ENCODE measurements around the gene CHST11.

Gene CHST11

GRCh38 chr12:104425614-104426013, 31.1 kb upstream of the CHST11 start:
- no peaks in the 10 kb centered on the region for H3K36me3 ChIP-seq (ENCODE audit: control insufficient read depth in 2 of 2, insufficient read depth in 2 of 2, low read length in 2 of 2)
- no peak overlapping the region for H3K4me3 ChIP-seq (ENCODE audit: low read length in 2 of 2)
- no peak overlapping the region for H3K27ac ChIP-seq (ENCODE audit: low read depth in 2 of 2, low read length in 2 of 2)
- no peak overlapping the region for H3K9ac ChIP-seq (ENCODE audit: low read depth in 1 of 2, low read length in 2 of 2)
- H3K27me3 ChIP-seq (ENCODE audit: control insufficient read depth in 2 of 2, insufficient read depth in 2 of 2, low read length in 2 of 2) = no peaks in the 10 kb centered on the region
- H3K9me3 ChIP-seq (ENCODE audit: control insufficient read depth in 2 of 2, low read length in 2 of 2) = no peaks in the 10 kb centered on the region
- H3K4me1 ChIP-seq (ENCODE audit: control insufficient read depth in 2 of 2, insufficient read depth in 2 of 2, low read length in 2 of 2) = no peaks in the 10 kb centered on the region

DNA sequence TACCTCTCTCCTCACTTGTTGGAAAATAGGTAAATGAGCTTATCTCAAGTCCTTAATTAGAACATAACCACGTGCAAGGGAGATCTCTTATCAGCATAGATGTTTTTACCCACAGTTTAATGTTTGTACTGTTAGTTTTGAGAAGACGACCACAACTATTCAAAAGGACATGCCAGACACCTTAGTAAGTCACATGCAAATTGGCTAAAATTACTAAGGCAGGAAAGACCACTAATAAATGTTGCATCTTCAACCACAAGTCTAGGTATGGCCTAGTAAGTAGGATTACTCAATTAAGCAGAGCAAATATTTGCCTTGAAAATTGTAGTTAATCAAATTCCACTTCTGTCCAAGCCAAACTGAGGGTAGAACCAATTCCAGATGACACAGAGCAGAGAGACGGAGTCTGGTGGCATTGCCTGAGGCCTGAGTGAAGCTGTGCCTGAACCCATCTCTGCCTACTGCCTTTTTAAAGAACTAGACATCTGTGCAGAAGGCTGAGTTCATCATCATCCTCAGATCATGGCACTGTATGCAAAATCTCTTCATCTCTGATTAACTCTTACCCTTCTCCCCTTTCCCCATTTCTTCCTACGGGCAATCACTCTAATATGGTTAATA, 29.7 kb upstream of the CHST11 start:
- H3K4me1 ChIP-seq (ENCODE audit: control insufficient read depth in 2 of 2, insufficient read depth in 2 of 2, low read length in 2 of 2) = no peaks in the 10 kb centered on the region
- H3K9me3 ChIP-seq (ENCODE audit: control insufficient read depth in 2 of 2, low read length in 2 of 2) = no peaks in the 10 kb centered on the region
- H3K27me3 ChIP-seq (ENCODE audit: control insufficient read depth in 2 of 2, insufficient read depth in 2 of 2, low read length in 2 of 2) = no peaks in the 10 kb centered on the region
- H3K36me3 ChIP-seq (ENCODE audit: control insufficient read depth in 2 of 2, insufficient read depth in 2 of 2, low read length in 2 of 2) = no peaks in the 10 kb centered on the region
- no peak overlapping the region for H3K4me3 ChIP-seq (ENCODE audit: low read length in 2 of 2)
- no peak overlapping the region for H3K27ac ChIP-seq (ENCODE audit: low read depth in 2 of 2, low read length in 2 of 2)
- H3K9ac ChIP-seq (ENCODE audit: low read depth in 1 of 2, low read length in 2 of 2) = no peak overlapping the region

DNA sequence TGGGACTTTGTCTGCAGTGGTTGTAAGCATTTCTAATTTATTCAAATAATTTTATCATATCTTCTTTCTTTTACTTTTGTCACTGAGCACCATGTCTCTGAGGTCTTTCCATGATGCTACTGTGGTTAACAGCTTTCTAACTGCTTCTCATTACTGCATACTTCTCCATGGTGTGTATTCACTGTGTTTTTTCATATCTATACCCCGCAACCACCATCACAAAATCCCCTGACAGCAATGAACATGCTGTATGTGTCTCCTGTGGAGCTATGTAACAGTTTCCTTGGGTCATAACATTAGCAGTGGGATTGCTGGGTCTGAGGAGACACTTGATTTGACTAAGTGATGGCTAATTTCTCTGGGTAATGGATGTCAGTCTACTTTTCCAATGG, 29.2 kb upstream of the CHST11 start:
- Histone ChIP-seq H3K36me3 (ENCODE audit: control insufficient read depth in 2 of 2, insufficient read depth in 2 of 2, low read length in 2 of 2) (no peaks in the 10 kb centered on the region), H3K27me3 (ENCODE audit: control insufficient read depth in 2 of 2, insufficient read depth in 2 of 2, low read length in 2 of 2) (no peaks in the 10 kb centered on the region), H3K9ac (ENCODE audit: low read depth in 1 of 2, low read length in 2 of 2) (no peak overlapping the region), H3K4me1 (ENCODE audit: control insufficient read depth in 2 of 2, insufficient read depth in 2 of 2, low read length in 2 of 2) (no peaks in the 10 kb centered on the region), H3K4me3 (ENCODE audit: low read length in 2 of 2) (no peak overlapping the region), H3K27ac (ENCODE audit: low read depth in 2 of 2, low read length in 2 of 2) (no peak overlapping the region), H3K9me3 (ENCODE audit: control insufficient read depth in 2 of 2, low read length in 2 of 2) (no peaks in the 10 kb centered on the region)

- Histone ChIP-seq H3K36me3 (ENCODE audit: control insufficient read depth in 2 of 2, insufficient read depth in 2 of 2, low read length in 2 of 2) (no peaks in the 10 kb centered on the region), H3K9ac (ENCODE audit: low read depth in 1 of 2, low read length in 2 of 2) (no peak overlapping the region), H3K9me3 (ENCODE audit: control insufficient read depth in 2 of 2, low read length in 2 of 2) (no peaks in the 10 kb centered on the region), H3K27me3 (ENCODE audit: control insufficient read depth in 2 of 2, insufficient read depth in 2 of 2, low read length in 2 of 2) (peaks cover 0 to 2% of the 10 kb centered on the region in 2 donors), H3K27ac (ENCODE audit: low read depth in 2 of 2, low read length in 2 of 2) (no peak overlapping the region), H3K4me1 (ENCODE audit: control insufficient read depth in 2 of 2, insufficient read depth in 2 of 2, low read length in 2 of 2) (no peaks in the 10 kb centered on the region), H3K4me3 (ENCODE audit: low read length in 2 of 2) (no peak overlapping the region)
Observed at GRCh38 chr12:104433061-104433460, 23.7 kb upstream of the CHST11 start.

DNA sequence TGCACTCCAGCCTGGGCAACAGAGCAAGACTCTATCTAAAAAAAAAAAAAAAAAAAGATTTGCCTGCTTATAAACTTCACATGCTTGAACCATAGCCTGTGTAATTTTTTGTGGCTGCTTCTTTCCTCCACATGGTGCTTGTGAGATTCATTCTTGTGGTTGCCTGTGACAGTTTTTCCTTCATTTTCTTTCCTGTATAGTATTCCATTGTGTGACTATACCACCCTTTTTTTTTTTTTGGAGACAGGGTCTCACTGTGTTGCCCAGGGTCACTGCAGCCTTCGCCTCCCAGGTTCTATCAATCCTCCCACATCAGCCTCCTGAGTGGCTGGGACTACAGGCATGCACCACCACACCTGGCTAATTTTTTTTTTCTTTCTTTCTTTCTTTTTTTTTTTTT, 22.6 kb upstream of the CHST11 start:
- no peak overlapping the region for H3K4me3 ChIP-seq (ENCODE audit: low read length in 2 of 2)
- no peaks in the 10 kb centered on the region for H3K36me3 ChIP-seq (ENCODE audit: control insufficient read depth in 2 of 2, insufficient read depth in 2 of 2, low read length in 2 of 2)
- H3K27ac ChIP-seq (ENCODE audit: low read depth in 2 of 2, low read length in 2 of 2) = no peak overlapping the region
- H3K27me3 ChIP-seq (ENCODE audit: control insufficient read depth in 2 of 2, insufficient read depth in 2 of 2, low read length in 2 of 2) = peaks cover 0 to 2% of the 10 kb centered on the region in 2 donors
- no peaks in the 10 kb centered on the region for H3K9me3 ChIP-seq (ENCODE audit: control insufficient read depth in 2 of 2, low read length in 2 of 2)
- no peak overlapping the region for H3K9ac ChIP-seq (ENCODE audit: low read depth in 1 of 2, low read length in 2 of 2)
- H3K4me1 ChIP-seq (ENCODE audit: control insufficient read depth in 2 of 2, insufficient read depth in 2 of 2, low read length in 2 of 2) = no peaks in the 10 kb centered on the region

DNA sequence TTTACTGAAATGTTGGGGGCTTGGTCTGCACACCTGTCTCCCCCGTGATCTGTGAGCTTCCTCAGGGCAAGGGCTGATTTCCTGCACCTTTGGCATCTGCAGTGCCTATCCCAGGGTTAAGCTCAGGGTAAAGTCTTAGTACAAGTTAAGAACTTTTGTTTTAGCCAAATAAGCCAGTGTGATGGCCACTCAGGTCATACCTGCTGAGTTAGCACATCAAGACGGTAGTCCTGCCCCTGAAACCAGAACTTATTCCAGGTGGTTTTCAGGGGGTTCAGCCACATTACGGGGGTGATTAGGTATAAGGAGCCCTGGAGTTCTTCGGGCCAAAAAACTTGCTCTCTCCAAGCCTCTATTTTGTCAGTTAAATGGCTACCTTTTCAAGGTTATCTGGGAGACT, 21.6 kb upstream of the CHST11 start:
- H3K9ac ChIP-seq (ENCODE audit: low read depth in 1 of 2, low read length in 2 of 2) = no peak overlapping the region
- peaks cover 0 to 2% of the 10 kb centered on the region in 2 donors for H3K27me3 ChIP-seq (ENCODE audit: control insufficient read depth in 2 of 2, insufficient read depth in 2 of 2, low read length in 2 of 2)
- no peaks in the 10 kb centered on the region for H3K4me1 ChIP-seq (ENCODE audit: control insufficient read depth in 2 of 2, insufficient read depth in 2 of 2, low read length in 2 of 2)
- H3K4me3 ChIP-seq (ENCODE audit: low read length in 2 of 2) = no peak overlapping the region
- no peak overlapping the region for H3K27ac ChIP-seq (ENCODE audit: low read depth in 2 of 2, low read length in 2 of 2)
- no peaks in the 10 kb centered on the region for H3K9me3 ChIP-seq (ENCODE audit: control insufficient read depth in 2 of 2, low read length in 2 of 2)
- H3K36me3 ChIP-seq (ENCODE audit: control insufficient read depth in 2 of 2, insufficient read depth in 2 of 2, low read length in 2 of 2) = no peaks in the 10 kb centered on the region

- Histone ChIP-seq H3K9ac (ENCODE audit: low read depth in 1 of 2, low read length in 2 of 2) (no peak overlapping the region), H3K27ac (ENCODE audit: low read depth in 2 of 2, low read length in 2 of 2) (no peak overlapping the region), H3K4me1 (ENCODE audit: control insufficient read depth in 2 of 2, insufficient read depth in 2 of 2, low read length in 2 of 2) (no peaks in the 10 kb centered on the region), H3K9me3 (ENCODE audit: control insufficient read depth in 2 of 2, low read length in 2 of 2) (no peaks in the 10 kb centered on the region), H3K27me3 (ENCODE audit: control insufficient read depth in 2 of 2, insufficient read depth in 2 of 2, low read length in 2 of 2) (peaks cover 0 to 2% of the 10 kb centered on the region in 2 donors), H3K4me3 (ENCODE audit: low read length in 2 of 2) (no peak overlapping the region), H3K36me3 (ENCODE audit: control insufficient read depth in 2 of 2, insufficient read depth in 2 of 2, low read length in 2 of 2) (no peaks in the 10 kb centered on the region)
Observed at GRCh38 chr12:104435765-104436164, 21.0 kb upstream of the CHST11 start.

GRCh38 chr12:104436790-104437189, 20.0 kb upstream of the CHST11 start:
- Histone ChIP-seq H3K9me3 (ENCODE audit: control insufficient read depth in 2 of 2, low read length in 2 of 2) (no peaks in the 10 kb centered on the region), H3K4me1 (ENCODE audit: control insufficient read depth in 2 of 2, insufficient read depth in 2 of 2, low read length in 2 of 2) (no peaks in the 10 kb centered on the region), H3K27ac (ENCODE audit: low read depth in 2 of 2, low read length in 2 of 2) (no peak overlapping the region), H3K36me3 (ENCODE audit: control insufficient read depth in 2 of 2, insufficient read depth in 2 of 2, low read length in 2 of 2) (no peaks in the 10 kb centered on the region), H3K4me3 (ENCODE audit: low read length in 2 of 2) (no peak overlapping the region), H3K27me3 (ENCODE audit: control insufficient read depth in 2 of 2, insufficient read depth in 2 of 2, low read length in 2 of 2) (peaks cover 0 to 2% of the 10 kb centered on the region in 2 donors), H3K9ac (ENCODE audit: low read depth in 1 of 2, low read length in 2 of 2) (no peak overlapping the region)

- Histone ChIP-seq H3K4me3 (ENCODE audit: low read length in 2 of 2) (no peak overlapping the region), H3K9ac (ENCODE audit: low read depth in 1 of 2, low read length in 2 of 2) (no peak overlapping the region), H3K9me3 (ENCODE audit: control insufficient read depth in 2 of 2, low read length in 2 of 2) (no peaks in the 10 kb centered on the region), H3K4me1 (ENCODE audit: control insufficient read depth in 2 of 2, insufficient read depth in 2 of 2, low read length in 2 of 2) (no peaks in the 10 kb centered on the region), H3K27ac (ENCODE audit: low read depth in 2 of 2, low read length in 2 of 2) (no peak overlapping the region), H3K27me3 (ENCODE audit: control insufficient read depth in 2 of 2, insufficient read depth in 2 of 2, low read length in 2 of 2) (peaks cover 0 to 2% of the 10 kb centered on the region in 2 donors), H3K36me3 (ENCODE audit: control insufficient read depth in 2 of 2, insufficient read depth in 2 of 2, low read length in 2 of 2) (no peaks in the 10 kb centered on the region)
Observed at GRCh38 chr12:104438134-104438533, 18.6 kb upstream of the CHST11 start.

DNA sequence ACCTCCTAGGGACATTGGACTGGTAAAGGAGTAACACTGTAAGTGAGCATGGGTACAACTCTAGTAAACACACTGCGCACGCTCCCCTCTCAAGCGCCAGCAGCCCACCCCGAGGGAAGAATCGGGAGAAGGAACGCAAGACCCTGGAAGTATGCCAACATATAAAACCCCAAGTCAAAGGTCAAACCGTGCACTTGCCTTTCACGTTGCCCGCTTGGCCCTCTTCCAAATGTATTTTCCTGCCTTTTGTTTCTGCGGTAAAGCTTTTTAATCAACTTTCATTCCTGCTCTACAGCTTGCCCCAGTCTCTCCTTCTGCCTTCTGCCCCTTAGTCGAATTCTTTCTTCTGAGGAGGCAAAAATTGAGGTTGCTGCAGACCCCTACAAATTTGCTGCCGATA, 17.6 kb upstream of the CHST11 start:
- peaks cover 0 to 2% of the 10 kb centered on the region in 2 donors for H3K27me3 ChIP-seq (ENCODE audit: control insufficient read depth in 2 of 2, insufficient read depth in 2 of 2, low read length in 2 of 2)
- H3K27ac ChIP-seq (ENCODE audit: low read depth in 2 of 2, low read length in 2 of 2) = no peak overlapping the region
- no peaks in the 10 kb centered on the region for H3K36me3 ChIP-seq (ENCODE audit: control insufficient read depth in 2 of 2, insufficient read depth in 2 of 2, low read length in 2 of 2)
- no peak overlapping the region for H3K4me3 ChIP-seq (ENCODE audit: low read length in 2 of 2)
- H3K9me3 ChIP-seq (ENCODE audit: control insufficient read depth in 2 of 2, low read length in 2 of 2) = no peaks in the 10 kb centered on the region
- H3K4me1 ChIP-seq (ENCODE audit: control insufficient read depth in 2 of 2, insufficient read depth in 2 of 2, low read length in 2 of 2) = no peaks in the 10 kb centered on the region
- no peak overlapping the region for H3K9ac ChIP-seq (ENCODE audit: low read depth in 1 of 2, low read length in 2 of 2)

DNA sequence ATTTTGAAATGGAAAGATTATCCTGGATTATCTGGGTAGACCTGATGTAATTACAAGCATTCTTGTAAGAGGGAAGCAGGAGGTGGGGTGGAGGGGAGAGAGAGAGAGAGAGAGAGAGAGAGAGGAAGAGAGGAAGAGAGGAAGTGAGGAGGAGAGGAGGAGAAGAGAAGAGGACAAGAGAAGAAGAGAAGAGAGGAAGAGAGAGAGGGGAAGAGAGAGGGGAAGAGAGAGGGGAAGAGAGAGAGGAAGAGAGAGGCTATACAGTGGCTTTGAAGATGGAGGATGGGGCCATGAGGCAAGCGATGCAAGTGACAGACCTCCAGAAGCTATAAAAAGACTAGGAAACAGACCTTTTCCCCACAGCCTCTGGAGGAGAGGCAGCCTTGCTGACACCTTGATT, 13.7 kb upstream of the CHST11 start:
- Histone ChIP-seq H3K9ac (ENCODE audit: low read depth in 1 of 2, low read length in 2 of 2) (no peak overlapping the region), H3K36me3 (ENCODE audit: control insufficient read depth in 2 of 2, insufficient read depth in 2 of 2, low read length in 2 of 2) (no peaks in the 10 kb centered on the region), H3K9me3 (ENCODE audit: control insufficient read depth in 2 of 2, low read length in 2 of 2) (no peaks in the 10 kb centered on the region), H3K4me3 (ENCODE audit: low read length in 2 of 2) (no peak overlapping the region), H3K4me1 (ENCODE audit: control insufficient read depth in 2 of 2, insufficient read depth in 2 of 2, low read length in 2 of 2) (no peaks in the 10 kb centered on the region), H3K27ac (ENCODE audit: low read depth in 2 of 2, low read length in 2 of 2) (no peak overlapping the region), H3K27me3 (ENCODE audit: control insufficient read depth in 2 of 2, insufficient read depth in 2 of 2, low read length in 2 of 2) (no peaks in the 10 kb centered on the region)
